Endothelial cell of umbilical vein (primary cell): ENCODE measurements around the gene HOXB3. TPM values are rescaled to one million over a fixed set of nuclear protein-coding genes. Genes with fewer than 3 reads are reported as not detected.

Experiments
- BruUV-seq: library from RNA; stranded (reverse); fragments of 400-500 nt; replicated peaks from 2 replicates; lab custom pipeline; 2021; lab: Mats Ljungman, UMichigan
- CTCF ChIA-PET: fragments of 300-600, 350-600 bp; sonication (Branson Sonifier 250); formaldehyde crosslinking; loops from one replicate; lab custom pipeline; 2021; ENCODE audit warnings: antibody characterized with exemption, inconsistent platforms; lab: Charles Lee
- POLR2A ChIA-PET: fragments of 300-600, 350-600 bp; sonication (Branson Sonifier 250); formaldehyde crosslinking; loops from one replicate; lab custom pipeline; 2021; ENCODE audit warnings: antibody characterized with exemption, inconsistent platforms; lab: Charles Lee
- DNase-seq: peaks from one replicate; pipeline ENCODE4 v3.0.0-alpha.2; 2011; ENCODE audit warnings: low read depth, low spot score
- FAIRE-seq: peaks from 2 replicates; lab custom pipeline; 2011; peaks lifted over from hg19 to GRCh38; lab: Jason Lieb, UNC
- H2AFZ ChIP-seq: 2 replicates; pipeline ENCODE4 v1.6.0; 2012; ENCODE audit warnings: low read depth, low read length, control low read depth, inconsistent platforms
- H3K27ac ChIP-seq: 2 replicates; pipeline ENCODE4 v1.5.1; 2011; ENCODE audit warnings: low read depth, mild to moderate bottlenecking, control low read depth, low read length, moderate library complexity; ENCODE audit not compliant: insufficient read depth
- H3K27me3 ChIP-seq, 2 experiments: 2 replicates each; pipeline versions ENCODE4 v1.6.0 to v1.6.1; 2011; ENCODE audit warnings: low read length in 2 of 2, mixed read lengths in 1 of 2; ENCODE audit not compliant: control insufficient read depth in 2 of 2, insufficient read depth in 2 of 2
- H3K36me3 ChIP-seq, 2 experiments: 2 replicates in 1 of 2; 3 replicates in 1 of 2; pipeline ENCODE4 v1.5.1; 2011; ENCODE audit warnings: low read length in 2 of 2, mild to moderate bottlenecking in 1 of 2, moderate library complexity in 1 of 2; ENCODE audit not compliant: control insufficient read depth in 2 of 2, insufficient read depth in 2 of 2; ENCODE audit errors: extremely low read depth in 1 of 2
- H3K4me1 ChIP-seq: 3 replicates; pipeline ENCODE4 v1.5.1; 2011; ENCODE audit warnings: mild to moderate bottlenecking, low read length; ENCODE audit not compliant: control insufficient read depth, insufficient read depth; ENCODE audit errors: extremely low read depth
- H3K4me2 ChIP-seq: 2 replicates; pipeline ENCODE4 v1.6.1; 2011; ENCODE audit warnings: low read length, control low read depth, mixed read lengths; ENCODE audit not compliant: insufficient read depth
- H3K4me3 ChIP-seq, 3 experiments: fragments of 200-600 bp in 1 of 3; sonication (generic), shearing (Covaris generic) in 1 of 3; replicated peaks in 1 of 3; 2 replicates each; pipeline ENCODE4 v1.5.1; 2011 to 2016; ENCODE audit warnings: control low read depth in 3 of 3, low read length in 3 of 3, mild to moderate bottlenecking in 2 of 3, inconsistent platforms in 1 of 3, low read depth in 1 of 3, moderate library complexity in 1 of 3; ENCODE audit not compliant: insufficient read depth in 1 of 3
- H3K79me2 ChIP-seq: 2 replicates; pipeline ENCODE4 v1.6.0; 2012; ENCODE audit warnings: low read length, inconsistent platforms; ENCODE audit not compliant: control insufficient read depth, insufficient read depth
- H3K9ac ChIP-seq: replicated peaks from 2 replicates; pipeline ENCODE3; 2011; ENCODE audit warnings: low read length, control low read depth; ENCODE audit not compliant: insufficient read depth; ENCODE audit errors: extremely low read depth
- H3K9me1 ChIP-seq: replicated peaks from 3 replicates; pipeline ENCODE4 v1.6.0; 2011; ENCODE audit warnings: mild to moderate bottlenecking, low read length; ENCODE audit not compliant: control insufficient read depth, insufficient read depth; ENCODE audit errors: extremely low read depth
- H3K9me3 ChIP-seq: replicated peaks from 2 replicates; pipeline ENCODE4 v1.5.1; 2012; ENCODE audit warnings: low read length, inconsistent platforms; ENCODE audit not compliant: control insufficient read depth, insufficient read depth
- H4K20me1 ChIP-seq: replicated peaks from 2 replicates; pipeline ENCODE3; 2011; ENCODE audit warnings: mild to moderate bottlenecking, low read length; ENCODE audit not compliant: control insufficient read depth, insufficient read depth; ENCODE audit errors: extremely low read depth
- FOS ChIP-seq: IDR thresholded peaks from 2 replicates; pipeline ENCODE4 v1.6.1; 2011; ENCODE audit warnings: mild to moderate bottlenecking, low read length, moderate library complexity, borderline replicate concordance; ENCODE audit not compliant: insufficient read depth
- JUN ChIP-seq: IDR thresholded peaks from 2 replicates; pipeline ENCODE4 v1.6.1; 2011; ENCODE audit warnings: borderline replicate concordance, low read depth; ENCODE audit not compliant: insufficient read length, insufficient read depth
- MYC ChIP-seq: IDR thresholded peaks from one replicate; pipeline ENCODE4 v1.6.1; 2011; ENCODE audit warnings: mild to moderate bottlenecking, low read depth, low read length
- POLR2A ChIP-seq: IDR thresholded peaks from 2 replicates; pipeline ENCODE4 v1.6.1; 2012; ENCODE audit warnings: low read depth, mild to moderate bottlenecking, control low read depth, low read length
- POLR2AphosphoS5 ChIP-seq: IDR thresholded peaks from 2 replicates; pipeline ENCODE4 v1.6.1; 2012; ENCODE audit warnings: low read depth, mild to moderate bottlenecking, control low read depth, low read length, moderate library complexity; ENCODE audit not compliant: insufficient read depth
- dilution Hi-C: fragments of 300-500 bp; cut with MboI; formaldehyde crosslinking; loops from one replicate; pipeline ENCODE4 v1.15.0; 2019; ENCODE audit warnings: low sequenced_read_pairs; ENCODE audit not compliant: extremely low pct_ligation_motif_present
- intact Hi-C: fragments of 100-400 bp; cut with micrococcal nuclease; formaldehyde crosslinking; loops from one replicate; pipeline ENCODE4 v1.10.0; 2022
- polyA plus RNA-seq, 4 experiments: library from polyadenylated mRNA; depleted of rRNA in 3 of 4; stranded (reverse) in 3 of 4; unstranded in 1 of 4; fragments of >200 nt; gene quantifications; 2 replicates each; pipeline versions ENCODE4 v1.2.1 to v1.2.3, GENCODE V29; 2011 to 2012; ENCODE audit warnings: missing spikeins in 1 of 4
- total RNA-seq: library from RNA; stranded (reverse); gene quantifications from 2 replicates; pipeline ENCODE4 v1.2.3, GENCODE V29; 2021
- TF ChIP-seq, protein P1 (sequence below): IDR thresholded peaks from 2 replicates; pipeline ENCODE4 v1.6.1; 2011; ENCODE audit not compliant: insufficient read depth, insufficient read length

HOXB3 gene
- total and polyA plus RNA-seq, 2 donors (not counting 3 experiments of a cell fraction or from before 2014, with no cell fraction given), result 29.6 to 56.6 TPM

DNA sequence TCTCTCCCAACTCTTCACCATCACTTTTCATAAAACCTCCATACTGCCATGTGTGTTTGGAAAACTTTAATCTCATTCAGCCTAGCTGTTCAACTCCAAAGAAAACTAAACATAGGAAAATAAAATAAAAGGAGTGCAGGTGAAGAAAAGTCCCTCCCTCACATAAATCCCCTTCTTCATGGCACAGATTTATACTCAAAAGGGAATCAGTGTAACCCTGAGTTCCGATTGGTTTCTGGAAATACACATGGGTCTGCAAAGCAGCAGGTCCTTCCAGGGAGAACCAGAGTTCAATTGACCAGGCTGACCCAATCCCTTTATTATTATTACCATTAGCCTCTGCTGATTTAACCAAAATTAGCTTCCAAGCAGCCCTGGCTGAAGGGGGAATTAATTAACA, 36.2 kb downstream of the HOXB3 start:
- no peak overlapping the region for H3K4me2 ChIP-seq
- dilution Hi-C loops (no loop called here), intact Hi-C loops (loop anchor here (1.0 kb wide), 1 partner anchor 9 kb away; the partner anchor contains the start of gene HOXB2)
- H3K27me3 ChIP-seq, result no peaks in the 10 kb centered on the region
- peaks cover 10 to 14% of the 10 kb centered on the region in 2 experiments for H3K36me3 ChIP-seq
- H3K79me2 ChIP-seq, result peaks cover 55% of the 10 kb centered on the region
- CTCF ChIA-PET, result no interaction called here
- no peaks in the 10 kb centered on the region for H3K9me1 ChIP-seq
- no peak for FAIRE-seq
- no peak for TF ChIP-seq FOS
- peaks cover 31% of the 10 kb centered on the region for H3K4me1 ChIP-seq
- no peaks in the 10 kb centered on the region for H4K20me1 ChIP-seq
- H3K4me3 ChIP-seq, result no peak overlapping the region
- H3K9ac ChIP-seq, result no peak overlapping the region
- no peaks in the 10 kb centered on the region for H3K9me3 ChIP-seq
- H3K27ac ChIP-seq, result no peak overlapping the region
- no peak overlapping the region for H2AFZ ChIP-seq
- no TSS peak for BruUV-seq
- no peak for DNase-seq
- POLR2A ChIA-PET, result no interaction called here

DNA sequence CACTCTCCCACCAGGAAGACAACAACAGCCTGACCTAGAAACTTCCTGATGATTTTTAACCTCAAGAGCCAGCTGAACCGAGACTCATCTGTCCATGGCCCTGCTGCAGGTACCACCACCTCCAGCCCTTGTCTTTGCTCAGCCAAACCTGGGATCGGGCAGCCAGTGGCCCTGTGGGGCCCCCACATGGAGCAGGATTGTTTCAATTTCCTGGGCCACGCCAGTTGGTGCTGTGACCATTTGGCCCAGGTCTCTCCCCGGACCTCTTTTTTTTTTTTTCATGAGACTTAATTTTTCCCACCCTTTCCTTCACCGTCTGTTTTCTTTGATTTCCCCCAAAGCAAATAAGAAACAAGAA, 36.9 kb downstream of the HOXB3 start:
- H3K4me1 ChIP-seq, result peaks cover 36% of the 10 kb centered on the region
- no peak overlapping the region for H2AFZ ChIP-seq
- POLR2A ChIA-PET, result no interaction called here

More for the DNA sequence above, 36.9 kb downstream of the HOXB3 start:
- dilution Hi-C loops, result no loop called here
- Histone ChIP-seq H3K9ac (no peak overlapping the region), H3K79me2 (peaks cover 50% of the 10 kb centered on the region), H3K9me1 (no peaks in the 10 kb centered on the region), H3K27ac (no peak overlapping the region), H3K27me3 (no peaks in the 10 kb centered on the region), H3K36me3 (peaks cover 10 to 14% of the 10 kb centered on the region in 2 experiments), H3K4me2 (no peak overlapping the region), H3K9me3 (no peaks in the 10 kb centered on the region), H3K4me3 (no peak overlapping the region), H4K20me1 (no peaks in the 10 kb centered on the region)
- CTCF ChIA-PET, result no interaction called here
- no peak for DNase-seq
- no peak for TF ChIP-seq POLR2A
- TF ChIP-seq, protein P1, sequence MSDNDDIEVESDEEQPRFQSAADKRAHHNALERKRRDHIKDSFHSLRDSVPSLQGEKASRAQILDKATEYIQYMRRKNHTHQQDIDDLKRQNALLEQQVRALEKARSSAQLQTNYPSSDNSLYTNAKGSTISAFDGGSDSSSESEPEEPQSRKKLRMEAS, result no peak
- no peak for TF ChIP-seq FOS
- TF ChIP-seq JUN, result no peak
- no peak for TF ChIP-seq MYC
- TF ChIP-seq POLR2AphosphoS5, result no peak
- no TSS peak for BruUV-seq
- FAIRE-seq, result no peak
- intact Hi-C loops, result loop anchor here (1.0 kb wide), 1 partner anchor 8 kb away; the partner anchor contains the start of gene HOXB2
